GM19099 (cell line): ENCODE results near the gene TNS1.

ENCODE experiments used
- POLR2A ChIP-seq: IDR thresholded peaks from 3 replicates; pipeline ENCODE4 v1.6.1; 2011; ENCODE audit warnings: low read depth; ENCODE audit not compliant: insufficient read length; ENCODE audit errors: extremely low read depth

Gene TNS1

GRCh38 chr2:217856159-217856558, 146.6 kb downstream of the TNS1 start:
- no peak for TF ChIP-seq POLR2A

- TF ChIP-seq POLR2A = no peak
Observed at GRCh38 chr2:217854684-217855420, 147.9 kb downstream of the TNS1 start.

- TF ChIP-seq POLR2A = no peak
Observed at GRCh38 chr2:217853961-217854360, 148.8 kb downstream of the TNS1 start.

GRCh38 chr2:217853301-217853881, 149.4 kb downstream of the TNS1 start:
- no peak for TF ChIP-seq POLR2A

- TF ChIP-seq POLR2A = no peak
Observed at GRCh38 chr2:217852555-217853211, 150.1 kb downstream of the TNS1 start.

- TF ChIP-seq POLR2A = no peak
Observed at GRCh38 chr2:217851191-217852020, 151.4 kb downstream of the TNS1 start.

- no peak for TF ChIP-seq POLR2A
Observed at GRCh38 chr2:217849154-217849975, 153.4 kb downstream of the TNS1 start.

- TF ChIP-seq POLR2A = no peak
Observed at GRCh38 chr2:217848351-217848957, 154.3 kb downstream of the TNS1 start.

- TF ChIP-seq POLR2A = no peak
Observed at GRCh38 chr2:217847552-217848350, 155.0 kb downstream of the TNS1 start.

GRCh38 chr2:217847115-217847514, 155.7 kb downstream of the TNS1 start:
- no peak for TF ChIP-seq POLR2A

- TF ChIP-seq POLR2A = no peak
Observed at GRCh38 chr2:217846321-217846743, 156.5 kb downstream of the TNS1 start.

- TF ChIP-seq POLR2A = no peak
Observed at GRCh38 chr2:217845301-217845700, 157.5 kb downstream of the TNS1 start.

GRCh38 chr2:217844696-217845095, 158.1 kb downstream of the TNS1 start:
- TF ChIP-seq POLR2A = no peak
